GM23248 (cell line): ENCODE measurements around the gene KCNJ10. TPM values are rescaled to one million over a fixed set of nuclear protein-coding genes. Genes with fewer than 3 reads are reported as not detected.

Experiments used
- DNase-seq: peaks from one replicate; pipeline ENCODE4 v3.0.0-alpha.2; 2015
- H2AFZ ChIP-seq: fragments of 200-600 bp; sonication (generic); 2 replicates; pipeline ENCODE4 v1.6.1; 2016; ENCODE audit warnings: antibody characterized with exemption
- H3F3A ChIP-seq: fragments of 200-600 bp; sonication (generic); 2 replicates; pipeline ENCODE4 v1.6.1; 2016; ENCODE audit warnings: mild to moderate bottlenecking, antibody characterized with exemption, mixed run types; ENCODE audit not compliant: insufficient read depth
- H3K27ac ChIP-seq: fragments of 200-600 bp; sonication (generic); 2 replicates; pipeline ENCODE4 v1.5.1; 2016; ENCODE audit warnings: mild to moderate bottlenecking
- H3K27me3 ChIP-seq: fragments of 200-600 bp; sonication (generic); replicated peaks from 2 replicates; pipeline ENCODE4 v1.6.1; 2016; ENCODE audit warnings: mild to moderate bottlenecking; ENCODE audit not compliant: insufficient read depth
- H3K36me3 ChIP-seq: fragments of 200-600 bp; sonication (generic); 2 replicates; pipeline ENCODE4 v1.6.1; 2016; ENCODE audit warnings: low read depth, mild to moderate bottlenecking
- H3K4me1 ChIP-seq: fragments of 200-600 bp; sonication (generic); 2 replicates; pipeline ENCODE4 v1.6.1; 2016; ENCODE audit warnings: mild to moderate bottlenecking; ENCODE audit not compliant: insufficient read depth
- H3K4me2 ChIP-seq: fragments of 200-600 bp; sonication (generic); one replicate; pipeline ENCODE4 v1.6.1; 2016; ENCODE audit warnings: mild to moderate bottlenecking; ENCODE audit not compliant: unreplicated experiment
- H3K4me3 ChIP-seq: fragments of 200-600 bp; sonication (generic); 2 replicates; pipeline ENCODE4 v1.5.1; 2016; ENCODE audit warnings: mild to moderate bottlenecking
- H3K79me2 ChIP-seq: fragments of 200-600 bp; sonication (generic); 2 replicates; pipeline ENCODE4 v1.6.1; 2016; ENCODE audit warnings: mild to moderate bottlenecking; ENCODE audit not compliant: insufficient read depth
- H3K9ac ChIP-seq: fragments of 200-600 bp; sonication (generic); 2 replicates; pipeline ENCODE4 v1.6.1; 2016; ENCODE audit warnings: mild to moderate bottlenecking
- H3K9me2 ChIP-seq: fragments of 200-600 bp; sonication (generic); 2 replicates; pipeline ENCODE4 v1.6.1; 2016; ENCODE audit warnings: mixed run types, mild to moderate bottlenecking, moderate library complexity; ENCODE audit not compliant: insufficient read depth
- H3K9me3 ChIP-seq: fragments of 200-600 bp; sonication (generic); one replicate; pipeline ENCODE4 v1.6.1; 2017; ENCODE audit warnings: low read depth
- H4K20me1 ChIP-seq: fragments of 200-600 bp; sonication (generic); 2 replicates; pipeline ENCODE4 v1.6.0; 2016; ENCODE audit not compliant: insufficient read depth
- EZH2 ChIP-seq: fragments of 200-600 bp; sonication (generic); IDR thresholded peaks from 2 replicates; pipeline ENCODE4 v1.6.1; 2018; ENCODE audit warnings: antibody characterized with exemption, mild to moderate bottlenecking; ENCODE audit not compliant: insufficient read depth, poor library complexity, severe bottlenecking
- EZH2phosphoT487 ChIP-seq: fragments of 200-600 bp; sonication (generic); IDR thresholded peaks from 2 replicates; pipeline ENCODE4 v1.6.1; 2018; ENCODE audit warnings: antibody characterized with exemption, moderate library complexity, mild to moderate bottlenecking, low read depth; ENCODE audit not compliant: insufficient read depth
- WGBS, 2 experiments: methylation state at CpG; one replicate each; pipeline ENCODE4 v1.1.6; 2015 to 2017; ENCODE audit warnings: low lambda C conversion rate in 2 of 2, low coverage in 1 of 2; ENCODE audit errors: missing lambda C conversion rate in 2 of 2; 5-methylcytosine and 5-hydroxymethylcytosine counted together
- in situ Hi-C: fragments of 300-500 bp; cut with MboI; formaldehyde crosslinking; loops from 2 replicates; pipeline ENCODE4 v1.15.0; 2020
- polyA plus RNA-seq: library from polyadenylated mRNA; unstranded; fragments of >200 nt; fragmentation: Nextera tagmentation; extraction: Ambion mirVana; gene quantifications from 2 replicates; pipeline ENCODE4 v1.2.1, GENCODE V29; 2016
- total RNA-seq: library from RNA; depleted of rRNA; stranded (reverse); fragments of >200 nt; shearing (Covaris generic); gene quantifications from 2 replicates; pipeline ENCODE4 v1.2.3, GENCODE V29; 2014

KCNJ10 gene
- total and polyA plus RNA-seq, 2 experiments from 2014 or later = not detected

GRCh38 chr1:159970932-159971342 is 99.0 kb downstream of the KCNJ10 start:
- no peak overlapping the region for H3K27ac ChIP-seq
- no peak for TF ChIP-seq EZH2
- no peak for TF ChIP-seq EZH2phosphoT487
- in situ Hi-C loops = no loop called here
- H3K4me2 ChIP-seq = no peak overlapping the region
- H3K9me3 ChIP-seq = no peaks in the 10 kb centered on the region
- 0 out of 2 replicates have a peak, but pooled peaks cover 9% of the 10 kb centered on the region for H3K36me3 ChIP-seq
- peaks cover 6% of the 10 kb centered on the region; the same call in 1 of the 2 replicates for H3K4me1 ChIP-seq
- no peak overlapping the region for H3K9ac ChIP-seq
- no peak overlapping the region for H2AFZ ChIP-seq
- no peak overlapping the region for H3K4me3 ChIP-seq
- no peak for DNase-seq
- WGBS, 2 experiments = 77 to 78% methylated on average over 9 of the region's 9 CpGs
- H4K20me1 ChIP-seq = peaks cover 5% of the 10 kb centered on the region; the same call in 1 of the 2 replicates
- H3F3A ChIP-seq = no peaks in the 10 kb centered on the region
- no peaks in the 10 kb centered on the region for H3K27me3 ChIP-seq
- H3K9me2 ChIP-seq = no peaks in the 10 kb centered on the region
- H3K79me2 ChIP-seq = peaks cover 55% of the 10 kb centered on the region

GRCh38 chr1:159968901-159969300 is 101.1 kb downstream of the KCNJ10 start:
- 0 out of 2 replicates have a peak, but pooled peaks cover 9% of the 10 kb centered on the region for H3K36me3 ChIP-seq
- in situ Hi-C loops = no loop called here
- H3K4me1 ChIP-seq = peaks cover 16% of the 10 kb centered on the region; the same call in 1 of the 2 replicates
- H3K9me3 ChIP-seq = no peaks in the 10 kb centered on the region
- peaks cover 74% of the 10 kb centered on the region for H3K79me2 ChIP-seq
- H3F3A ChIP-seq = no peaks in the 10 kb centered on the region
- no peak for DNase-seq
- no peak overlapping the region for H3K9ac ChIP-seq
- H3K27ac ChIP-seq = no peak overlapping the region
- no peaks in the 10 kb centered on the region for H3K9me2 ChIP-seq
- WGBS, 2 experiments = 61 to 67% methylated on average over 3 of the region's 3 CpGs
- no peaks in the 10 kb centered on the region for H3K27me3 ChIP-seq
- H3K4me3 ChIP-seq = no peak overlapping the region
- no peak overlapping the region for H3K4me2 ChIP-seq
- H4K20me1 ChIP-seq = peaks cover 5% of the 10 kb centered on the region; the same call in 1 of the 2 replicates
- H2AFZ ChIP-seq = no peak overlapping the region
- TF ChIP-seq EZH2 (no peak), EZH2phosphoT487 (no peak)

GRCh38 chr1:159965263-159965662 is 104.7 kb downstream of the KCNJ10 start:
- Histone ChIP-seq H3K9me2 (no peaks in the 10 kb centered on the region), H3K36me3 (0 out of 2 replicates have a peak, but pooled peaks cover 6% of the 10 kb centered on the region), H3K79me2 (peaks cover 88% of the 10 kb centered on the region), H3K27ac (no peak overlapping the region), H4K20me1 (peaks cover 5% of the 10 kb centered on the region; the same call in 1 of the 2 replicates), H2AFZ (no peak overlapping the region), H3F3A (peaks cover 9% of the 10 kb centered on the region), H3K4me2 (no peak overlapping the region), H3K9ac (no peak overlapping the region), H3K4me1 (peaks cover 37% of the 10 kb centered on the region), H3K4me3 (no peak overlapping the region), H3K9me3 (no peaks in the 10 kb centered on the region), H3K27me3 (no peaks in the 10 kb centered on the region)
- no peak for DNase-seq
- in situ Hi-C loops = no loop called here
- 77% methylated on average over 2 of the region's 2 CpGs for WGBS, 2 experiments
- TF ChIP-seq EZH2phosphoT487 (no peak), EZH2 (no peak)

- Histone ChIP-seq H3K27me3 (no peaks in the 10 kb centered on the region), H3K9ac (no peak overlapping the region), H3K79me2 (peaks cover 78% of the 10 kb centered on the region), H3K27ac (no peak overlapping the region), H3K4me1 (peaks cover 38% of the 10 kb centered on the region), H3K36me3 (0 out of 2 replicates have a peak, but pooled peaks cover 6% of the 10 kb centered on the region), H3K4me2 (no peak overlapping the region), H3K4me3 (no peak overlapping the region), H3K9me3 (no peaks in the 10 kb centered on the region), H3K9me2 (no peaks in the 10 kb centered on the region), H4K20me1 (no peaks in the 10 kb centered on the region; the same call in 1 of the 2 replicates), H2AFZ (no peak overlapping the region), H3F3A (peaks cover 9% of the 10 kb centered on the region)
- in situ Hi-C loops = no loop called here
- no peak for DNase-seq
- TF ChIP-seq EZH2phosphoT487 = no peak
- no peak for TF ChIP-seq EZH2
- 79 to 81% methylated on average over 3 of the region's 3 CpGs for WGBS, 2 experiments
Observed at GRCh38 chr1:159964144-159964543, 105.8 kb downstream of the KCNJ10 start.

GRCh38 chr1:159962176-159962575 is 107.8 kb downstream of the KCNJ10 start:
- peaks cover 59% of the 10 kb centered on the region for H3K79me2 ChIP-seq
- peak overlapping the region; percentile 91 for H3K4me3 ChIP-seq
- H3K4me2 ChIP-seq = peak overlapping the region; percentile 98
- peak overlapping the region; percentile 88; the same call in 1 of the 2 replicates for H3K27ac ChIP-seq
- no peaks in the 10 kb centered on the region for H3K27me3 ChIP-seq
- H3F3A ChIP-seq = peaks cover 9% of the 10 kb centered on the region
- no peaks in the 10 kb centered on the region for H4K20me1 ChIP-seq
- H3K9me2 ChIP-seq = no peaks in the 10 kb centered on the region
- DNase-seq = no peak
- H2AFZ ChIP-seq = no peak overlapping the region
- 91% methylated on average over 11 of the region's 11 CpGs for WGBS, 2 experiments
- in situ Hi-C loops = no loop called here
- H3K9ac ChIP-seq = peak overlapping the region; percentile 86
- H3K9me3 ChIP-seq = no peaks in the 10 kb centered on the region
- TF ChIP-seq EZH2 = no peak
- no peak for TF ChIP-seq EZH2phosphoT487
- 0 out of 2 replicates have a peak, but pooled peaks cover under 1% of the 10 kb centered on the region for H3K36me3 ChIP-seq
- peaks cover 32% of the 10 kb centered on the region; the same call in 1 of the 2 replicates for H3K4me1 ChIP-seq
